Measurements from ENCODE around the gene PGK1.
"Not testable (repeated sequence)": the region's sequence is repeated elsewhere in the genome, so short reads cannot be mapped to it uniquely, and the experiment has no call there.

Gene PGK1

DNA sequence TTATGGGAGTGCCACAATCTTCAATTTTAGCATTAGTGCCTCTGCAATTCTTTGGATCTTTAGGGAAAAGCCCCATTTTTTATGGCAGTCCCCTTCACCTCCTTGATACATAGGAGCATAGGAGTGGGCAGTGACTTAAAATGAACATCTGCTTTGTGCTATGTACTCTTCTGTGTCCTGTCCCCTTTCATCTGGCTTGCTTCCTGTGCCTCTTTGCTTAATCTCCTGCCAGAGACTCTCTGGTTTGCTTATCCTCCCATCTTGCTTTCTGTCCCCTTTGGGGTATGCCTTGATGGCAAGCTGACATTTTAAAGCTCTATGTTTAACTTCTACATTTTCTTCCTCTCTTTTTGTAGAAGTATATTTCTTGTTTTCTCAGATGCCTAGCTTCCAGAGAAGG, 12.3 kb downstream of the PGK1 start:
- no peak overlapping the region for H3K4me3 ChIP-seq (ENCODE audit: insufficient read depth, low read depth, low read length)
- peaks cover 14% of the 10 kb centered on the region for H3K36me3 ChIP-seq (ENCODE audit: control insufficient read depth, insufficient read depth, low read length)
- no peaks in the 10 kb centered on the region for H3K27me3 ChIP-seq (ENCODE audit: control insufficient read depth, insufficient read depth, low read length, poor library complexity, severe bottlenecking)
- no peaks in the 10 kb centered on the region for H3K4me1 ChIP-seq (ENCODE audit: control insufficient read depth, insufficient read depth, low read length)
- no peak overlapping the region for H3K27ac ChIP-seq (ENCODE audit: insufficient read depth, low read depth, low read length, poor library complexity, severe bottlenecking)
- H3K9me3 ChIP-seq (ENCODE audit: control insufficient read depth, low read length): no peaks in the 10 kb centered on the region

DNA sequence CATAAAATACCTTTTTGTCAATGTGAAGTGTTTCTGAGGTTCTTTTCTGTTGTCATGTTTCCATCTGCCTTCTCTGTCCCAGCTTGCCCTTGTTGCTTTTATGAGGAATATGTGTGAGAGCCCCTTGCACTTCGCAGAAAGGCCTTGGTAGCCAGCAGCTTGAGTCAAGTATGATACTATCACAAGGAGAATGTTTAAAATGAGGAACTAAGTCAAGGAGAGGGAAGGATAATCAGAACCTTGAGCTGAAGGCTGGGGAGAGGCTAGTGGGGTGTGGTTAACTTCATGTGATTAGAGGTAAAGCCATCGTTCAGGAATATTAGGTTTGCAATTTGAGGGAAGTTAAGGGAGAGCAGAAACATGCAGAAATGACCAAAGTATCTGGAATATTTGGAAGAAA, 12.7 kb downstream of the PGK1 start:
- peaks cover 14% of the 10 kb centered on the region for H3K36me3 ChIP-seq (ENCODE audit: control insufficient read depth, insufficient read depth, low read length)

DNA sequence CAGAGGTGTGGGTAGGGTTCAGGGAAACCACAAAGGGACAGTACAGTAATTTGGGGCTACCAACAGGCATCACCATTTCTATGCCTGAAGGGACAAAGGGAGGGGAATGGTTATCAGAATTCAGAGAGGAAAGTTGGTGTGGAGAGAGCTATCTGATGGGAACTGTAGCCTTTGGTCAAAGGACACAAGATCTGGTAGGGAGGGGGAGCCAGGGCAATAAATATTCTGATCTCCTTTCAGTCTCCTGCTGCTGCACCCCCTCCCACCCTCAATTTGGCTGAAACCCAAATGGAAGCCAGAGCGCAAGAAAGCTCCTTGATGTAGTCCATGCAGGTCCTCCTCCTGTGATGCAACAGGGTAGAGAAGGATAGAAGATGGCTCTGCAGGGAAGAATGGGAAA, 14.6 kb downstream of the PGK1 start:
- WGBS, 2 experiments: 100% methylated on average over 1 of the region's 1 CpG
- Histone ChIP-seq H3K9me3 (ENCODE audit: control insufficient read depth, low read length) (no peaks in the 10 kb centered on the region), H3K4me1 (ENCODE audit: control insufficient read depth, insufficient read depth, low read length) (no peaks in the 10 kb centered on the region), H3K27ac (ENCODE audit: insufficient read depth, low read depth, low read length, poor library complexity, severe bottlenecking) (no peak overlapping the region), H3K36me3 (ENCODE audit: control insufficient read depth, insufficient read depth, low read length) (peaks cover 14% of the 10 kb centered on the region), H3K4me3 (ENCODE audit: insufficient read depth, low read depth, low read length) (no peak overlapping the region), H3K27me3 (ENCODE audit: control insufficient read depth, insufficient read depth, low read length, poor library complexity, severe bottlenecking) (no peaks in the 10 kb centered on the region)

More for the DNA sequence above, 12.7 kb downstream of the PGK1 start:
- Histone ChIP-seq H3K27me3 (ENCODE audit: control insufficient read depth, insufficient read depth, low read length, poor library complexity, severe bottlenecking) (no peaks in the 10 kb centered on the region), H3K4me1 (ENCODE audit: control insufficient read depth, insufficient read depth, low read length) (no peaks in the 10 kb centered on the region), H3K9me3 (ENCODE audit: control insufficient read depth, low read length) (no peaks in the 10 kb centered on the region), H3K27ac (ENCODE audit: insufficient read depth, low read depth, low read length, poor library complexity, severe bottlenecking) (no peak overlapping the region), H3K4me3 (ENCODE audit: insufficient read depth, low read depth, low read length) (no peak overlapping the region)
- WGBS, 2 experiments: 95 to 96% methylated on average over 2 of the region's 2 CpGs

DNA sequence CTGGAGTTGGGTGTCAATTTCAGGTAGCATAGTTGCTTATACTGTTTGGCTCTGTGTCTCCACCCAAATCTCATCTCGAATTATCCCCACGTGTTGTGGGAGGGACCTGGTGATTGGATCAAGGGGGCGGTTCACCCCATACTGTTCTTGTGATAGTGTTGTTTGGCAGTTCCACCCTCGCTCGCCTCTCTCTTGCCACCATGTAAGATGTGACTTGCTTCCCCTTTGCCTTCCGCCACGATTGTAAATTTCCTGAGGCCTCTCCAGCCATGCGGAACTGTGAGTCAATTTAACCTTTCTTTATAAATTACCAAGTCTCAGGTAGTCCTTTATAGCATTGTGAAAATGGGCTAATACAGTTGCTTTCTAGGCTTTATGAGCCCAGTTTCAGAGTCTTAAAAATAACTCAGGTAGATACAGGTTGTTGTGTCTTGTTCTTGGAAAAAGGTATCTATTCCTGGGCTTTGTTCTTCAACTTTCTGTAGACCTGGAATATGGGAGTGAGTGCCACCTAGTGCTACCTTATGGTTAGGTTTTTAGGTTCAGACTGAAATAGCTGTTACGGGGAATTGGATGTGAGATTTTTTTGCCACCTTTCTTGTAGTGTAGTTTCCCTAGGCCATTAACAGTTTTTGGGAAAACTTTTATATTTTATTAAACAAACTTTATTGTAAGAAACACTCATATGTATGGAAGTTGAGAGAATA, 15.6 kb downstream of the PGK1 start:
- H3K4me3 ChIP-seq (ENCODE audit: insufficient read depth, low read depth, low read length): no peak overlapping the region
- WGBS, 2 experiments: 93 to 94% methylated on average over 6 to 9 of the region's 9 CpGs
- no peaks in the 10 kb centered on the region for H3K27me3 ChIP-seq (ENCODE audit: control insufficient read depth, insufficient read depth, low read length, poor library complexity, severe bottlenecking)
- H3K27ac ChIP-seq (ENCODE audit: insufficient read depth, low read depth, low read length, poor library complexity, severe bottlenecking): no peak overlapping the region
- no peaks in the 10 kb centered on the region for H3K4me1 ChIP-seq (ENCODE audit: control insufficient read depth, insufficient read depth, low read length)
- H3K9me3 ChIP-seq (ENCODE audit: control insufficient read depth, low read length): no peaks in the 10 kb centered on the region
- H3K36me3 ChIP-seq (ENCODE audit: control insufficient read depth, insufficient read depth, low read length): peaks cover 9% of the 10 kb centered on the region

DNA sequence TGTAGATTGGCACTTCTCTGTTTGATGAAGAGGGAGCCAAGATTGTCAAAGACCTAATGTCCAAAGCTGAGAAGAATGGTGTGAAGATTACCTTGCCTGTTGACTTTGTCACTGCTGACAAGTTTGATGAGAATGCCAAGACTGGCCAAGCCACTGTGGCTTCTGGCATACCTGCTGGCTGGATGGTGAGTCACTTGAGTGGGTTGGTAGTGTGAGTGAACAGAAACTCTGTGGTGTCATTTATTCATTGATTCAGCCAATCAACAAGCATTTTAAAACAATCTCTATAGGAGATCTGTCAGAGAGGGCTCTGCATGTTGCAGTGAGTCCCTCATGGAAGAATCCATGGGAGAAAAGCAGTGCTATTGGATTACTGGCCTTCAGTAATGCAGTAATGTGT, 19.1 kb downstream of the PGK1 start:
- Histone ChIP-seq H3K36me3 (ENCODE audit: control insufficient read depth, insufficient read depth, low read length) (peaks cover 17% of the 10 kb centered on the region), H3K27me3 (ENCODE audit: control insufficient read depth, insufficient read depth, low read length, poor library complexity, severe bottlenecking) (no peaks in the 10 kb centered on the region), H3K27ac (ENCODE audit: insufficient read depth, low read depth, low read length, poor library complexity, severe bottlenecking) (no peak overlapping the region), H3K4me3 (ENCODE audit: insufficient read depth, low read depth, low read length) (no peak overlapping the region), H3K9me3 (ENCODE audit: control insufficient read depth, low read length) (no peaks in the 10 kb centered on the region), H3K4me1 (ENCODE audit: control insufficient read depth, insufficient read depth, low read length) (no peaks in the 10 kb centered on the region)

DNA sequence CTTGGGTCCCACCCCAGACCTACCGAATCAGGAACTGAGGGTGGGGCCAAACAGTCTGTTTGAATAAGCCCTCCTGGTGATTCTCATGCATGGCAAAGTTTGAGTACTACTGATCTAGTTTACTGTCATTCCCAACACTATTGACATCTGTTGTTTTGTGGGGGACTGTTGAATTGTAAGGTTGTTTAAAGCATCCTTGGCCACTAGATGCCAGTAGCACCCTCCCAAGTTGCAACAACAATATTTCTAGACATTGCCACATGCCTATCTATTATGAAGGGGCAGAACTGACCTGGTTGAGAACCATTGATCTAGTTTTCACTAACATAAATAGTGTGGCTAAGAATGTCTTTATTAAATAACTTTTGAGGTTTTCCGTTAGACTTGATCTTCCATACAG, 20.3 kb downstream of the PGK1 start:
- 92 to 97% methylated on average over 2 of the region's 2 CpGs for WGBS, 2 experiments
- H3K36me3 ChIP-seq (ENCODE audit: control insufficient read depth, insufficient read depth, low read length): peaks cover 17% of the 10 kb centered on the region
- H3K9me3 ChIP-seq (ENCODE audit: control insufficient read depth, low read length): no peaks in the 10 kb centered on the region
- H3K27me3 ChIP-seq (ENCODE audit: control insufficient read depth, insufficient read depth, low read length, poor library complexity, severe bottlenecking): no peaks in the 10 kb centered on the region
- no peak overlapping the region for H3K4me3 ChIP-seq (ENCODE audit: insufficient read depth, low read depth, low read length)
- H3K4me1 ChIP-seq (ENCODE audit: control insufficient read depth, insufficient read depth, low read length): no peaks in the 10 kb centered on the region
- no peak overlapping the region for H3K27ac ChIP-seq (ENCODE audit: insufficient read depth, low read depth, low read length, poor library complexity, severe bottlenecking)

DNA sequence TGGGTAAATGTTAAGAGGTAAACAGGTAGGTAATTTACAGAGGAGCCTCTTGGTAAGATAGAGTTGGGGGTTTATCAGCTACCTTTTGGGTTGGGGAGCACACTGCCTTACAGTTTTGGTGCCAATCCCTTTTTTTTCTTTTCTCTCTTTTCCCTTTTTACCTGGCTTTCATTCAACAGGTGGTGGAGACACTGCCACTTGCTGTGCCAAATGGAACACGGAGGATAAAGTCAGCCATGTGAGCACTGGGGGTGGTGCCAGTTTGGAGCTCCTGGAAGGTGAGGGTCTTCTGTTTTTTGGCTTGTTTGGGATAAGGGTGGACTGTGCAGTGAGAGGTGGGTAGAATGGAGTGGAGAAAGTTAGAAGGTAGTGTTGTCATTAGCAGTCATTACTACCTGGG, 21.1 kb downstream of the PGK1 start:
- Histone ChIP-seq H3K4me3 (ENCODE audit: insufficient read depth, low read depth, low read length) (no peak overlapping the region), H3K27me3 (ENCODE audit: control insufficient read depth, insufficient read depth, low read length, poor library complexity, severe bottlenecking) (no peaks in the 10 kb centered on the region), H3K4me1 (ENCODE audit: control insufficient read depth, insufficient read depth, low read length) (no peaks in the 10 kb centered on the region), H3K27ac (ENCODE audit: insufficient read depth, low read depth, low read length, poor library complexity, severe bottlenecking) (no peak overlapping the region), H3K9me3 (ENCODE audit: control insufficient read depth, low read length) (no peaks in the 10 kb centered on the region), H3K36me3 (ENCODE audit: control insufficient read depth, insufficient read depth, low read length) (peaks cover 17% of the 10 kb centered on the region)
- WGBS, 2 experiments: 83 to 100% methylated on average over 1 of the region's 1 CpG

DNA sequence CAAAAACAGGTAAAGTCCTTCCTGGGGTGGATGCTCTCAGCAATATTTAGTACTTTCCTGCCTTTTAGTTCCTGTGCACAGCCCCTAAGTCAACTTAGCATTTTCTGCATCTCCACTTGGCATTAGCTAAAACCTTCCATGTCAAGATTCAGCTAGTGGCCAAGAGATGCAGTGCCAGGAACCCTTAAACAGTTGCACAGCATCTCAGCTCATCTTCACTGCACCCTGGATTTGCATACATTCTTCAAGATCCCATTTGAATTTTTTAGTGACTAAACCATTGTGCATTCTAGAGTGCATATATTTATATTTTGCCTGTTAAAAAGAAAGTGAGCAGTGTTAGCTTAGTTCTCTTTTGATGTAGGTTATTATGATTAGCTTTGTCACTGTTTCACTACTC, 21.7 kb downstream of the PGK1 start:
- peaks cover 17% of the 10 kb centered on the region for H3K36me3 ChIP-seq (ENCODE audit: control insufficient read depth, insufficient read depth, low read length)

DNA sequence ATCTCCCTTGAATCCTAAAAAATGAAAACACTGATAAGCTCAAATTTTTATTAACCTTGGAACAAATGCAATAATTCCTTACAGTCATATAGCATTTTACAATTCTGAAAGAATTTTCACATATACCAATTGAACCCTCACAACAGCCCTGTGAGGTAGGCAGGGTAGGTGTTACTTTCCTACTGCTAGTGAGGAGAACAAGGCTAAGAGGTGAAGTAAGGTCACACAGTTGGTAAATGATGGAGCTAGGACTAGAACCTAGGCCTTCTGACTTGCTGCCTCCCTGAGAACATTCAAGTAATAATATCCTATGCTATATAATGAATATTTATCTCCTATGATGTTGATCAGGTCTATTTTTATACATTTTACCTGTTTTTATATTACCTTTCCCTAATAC, 25.7 kb downstream of the PGK1 start:
- Histone ChIP-seq H3K4me1 (ENCODE audit: control insufficient read depth, insufficient read depth, low read length) (no peaks in the 10 kb centered on the region), H3K36me3 (ENCODE audit: control insufficient read depth, insufficient read depth, low read length) (peaks cover 12% of the 10 kb centered on the region), H3K27me3 (ENCODE audit: control insufficient read depth, insufficient read depth, low read length, poor library complexity, severe bottlenecking) (no peaks in the 10 kb centered on the region), H3K9me3 (ENCODE audit: control insufficient read depth, low read length) (no peaks in the 10 kb centered on the region), H3K27ac (ENCODE audit: insufficient read depth, low read depth, low read length, poor library complexity, severe bottlenecking) (no peak overlapping the region), H3K4me3 (ENCODE audit: insufficient read depth, low read depth, low read length) (no peak overlapping the region)

More for the DNA sequence above, 21.7 kb downstream of the PGK1 start:
- H3K4me3 ChIP-seq (ENCODE audit: insufficient read depth, low read depth, low read length); H3K27me3 ChIP-seq (ENCODE audit: control insufficient read depth, insufficient read depth, low read length, poor library complexity, severe bottlenecking); H3K4me1 ChIP-seq (ENCODE audit: control insufficient read depth, insufficient read depth, low read length); H3K27ac ChIP-seq (ENCODE audit: insufficient read depth, low read depth, low read length, poor library complexity, severe bottlenecking); H3K9me3 ChIP-seq (ENCODE audit: control insufficient read depth, low read length): not testable (repeated sequence)

DNA sequence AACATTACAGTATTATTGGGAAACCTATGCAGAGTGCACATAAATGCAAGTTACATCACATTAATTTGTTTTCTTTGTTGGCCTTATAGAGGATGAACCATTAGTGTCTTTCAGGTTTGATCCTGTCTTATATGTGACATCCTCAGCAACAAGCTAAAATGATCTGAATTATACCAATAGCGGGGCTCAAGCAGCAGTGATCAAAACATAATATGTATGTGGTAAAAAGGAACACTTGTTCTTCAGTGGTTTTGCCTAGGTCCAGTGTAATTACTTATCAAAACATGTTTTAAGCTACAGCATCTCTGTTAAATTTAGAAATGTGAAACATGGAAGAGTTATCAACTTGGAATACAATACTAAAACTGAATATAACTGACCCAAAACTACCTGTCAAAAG, 26.3 kb downstream of the PGK1 start:
- Histone ChIP-seq H3K4me3 (ENCODE audit: insufficient read depth, low read depth, low read length) (no peak overlapping the region), H3K36me3 (ENCODE audit: control insufficient read depth, insufficient read depth, low read length) (peaks cover 7% of the 10 kb centered on the region), H3K4me1 (ENCODE audit: control insufficient read depth, insufficient read depth, low read length) (no peaks in the 10 kb centered on the region), H3K9me3 (ENCODE audit: control insufficient read depth, low read length) (no peaks in the 10 kb centered on the region), H3K27ac (ENCODE audit: insufficient read depth, low read depth, low read length, poor library complexity, severe bottlenecking) (no peak overlapping the region), H3K27me3 (ENCODE audit: control insufficient read depth, insufficient read depth, low read length, poor library complexity, severe bottlenecking) (no peaks in the 10 kb centered on the region)
- 100% methylated on average over 1 of the region's 1 CpG; no CpG with 5 or more reads in 1 of the 2 experiments for WGBS, 2 experiments

DNA sequence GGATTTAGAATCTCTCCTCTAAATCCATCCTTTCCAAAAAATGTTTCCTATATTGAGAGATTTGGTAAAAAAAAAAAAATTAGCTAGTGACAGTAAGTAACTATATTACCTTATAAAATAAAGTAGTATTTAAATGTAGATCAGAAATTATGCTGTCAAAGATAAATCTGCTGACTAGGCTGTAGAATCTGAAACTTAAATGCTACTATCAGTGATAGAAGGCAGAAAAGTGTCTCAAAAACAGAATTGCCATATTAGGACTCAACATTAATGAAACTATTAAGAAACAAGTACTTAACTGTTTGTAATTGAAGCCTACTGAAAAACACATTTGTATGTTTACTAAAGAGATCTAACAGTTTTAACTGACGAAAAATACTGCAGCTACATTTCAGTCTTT, 27.1 kb downstream of the PGK1 start:
- H3K27me3 ChIP-seq (ENCODE audit: control insufficient read depth, insufficient read depth, low read length, poor library complexity, severe bottlenecking): no peaks in the 10 kb centered on the region
- WGBS, 2 experiments: 81% methylated on average over 1 of the region's 1 CpG; no CpG with 5 or more reads in 1 of the 2 experiments
- no peak overlapping the region for H3K4me3 ChIP-seq (ENCODE audit: insufficient read depth, low read depth, low read length)
- H3K36me3 ChIP-seq (ENCODE audit: control insufficient read depth, insufficient read depth, low read length): peaks cover 5% of the 10 kb centered on the region
- no peaks in the 10 kb centered on the region for H3K4me1 ChIP-seq (ENCODE audit: control insufficient read depth, insufficient read depth, low read length)
- H3K9me3 ChIP-seq (ENCODE audit: control insufficient read depth, low read length): no peaks in the 10 kb centered on the region
- no peak overlapping the region for H3K27ac ChIP-seq (ENCODE audit: insufficient read depth, low read depth, low read length, poor library complexity, severe bottlenecking)
